ENCODE results near the gene EBF3.

DNA sequence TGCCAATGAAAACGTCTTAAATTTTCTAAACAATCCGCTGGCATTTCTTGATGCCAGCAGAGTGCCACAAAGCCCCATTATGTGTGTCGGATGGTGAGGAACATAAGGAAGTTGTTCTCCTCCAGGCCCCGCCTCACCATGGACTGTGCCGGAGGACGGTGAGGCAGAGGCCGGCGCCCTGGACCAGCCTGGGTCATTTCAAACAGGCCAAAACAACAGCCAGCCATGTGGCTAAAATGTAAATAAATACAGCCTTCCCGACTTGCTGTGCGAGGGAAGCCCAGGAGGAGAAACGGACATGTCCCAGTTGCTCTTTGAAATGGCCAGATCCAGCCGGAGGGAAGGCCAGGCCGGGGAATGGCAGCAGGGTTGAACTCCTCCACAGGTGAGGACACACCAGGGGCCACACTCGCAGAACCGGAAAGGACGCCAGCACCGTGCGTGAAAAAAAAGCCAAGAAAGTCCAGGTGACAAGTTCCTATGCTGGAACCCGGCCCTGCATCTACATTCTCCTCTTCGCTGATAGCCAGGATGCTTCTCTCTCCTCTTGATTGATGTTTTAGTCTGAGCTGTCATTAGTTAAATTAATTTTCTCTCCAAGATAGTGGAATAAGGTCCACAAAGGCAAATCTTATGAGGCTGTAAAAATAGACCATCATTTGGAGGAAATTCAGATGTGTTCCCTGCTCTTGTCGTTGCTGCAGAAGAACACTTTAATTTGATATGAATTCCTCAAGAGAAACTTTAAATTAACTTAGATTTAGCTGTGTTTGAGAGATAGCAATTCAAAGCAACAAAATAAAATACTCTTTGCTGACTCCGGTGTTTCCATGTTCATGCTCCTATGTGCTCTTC is 64.6 kb downstream of the EBF3 start:
- no peak for TF ChIP-seq CTCF (IDR thresholded peaks at IDR 0.05)
- TF ChIP-seq POLR2A (IDR thresholded peaks at IDR 0.05), result no peak
